GM18526 (cell line): ENCODE measurements around the gene GAPDHS.

Experiments
- POLR2A ChIP-seq: IDR thresholded peaks from 3 replicates; pipeline ENCODE4 v1.6.1; 2011; ENCODE audit not compliant: insufficient read length; ENCODE audit errors: extremely low read depth

Gene GAPDHS

DNA sequence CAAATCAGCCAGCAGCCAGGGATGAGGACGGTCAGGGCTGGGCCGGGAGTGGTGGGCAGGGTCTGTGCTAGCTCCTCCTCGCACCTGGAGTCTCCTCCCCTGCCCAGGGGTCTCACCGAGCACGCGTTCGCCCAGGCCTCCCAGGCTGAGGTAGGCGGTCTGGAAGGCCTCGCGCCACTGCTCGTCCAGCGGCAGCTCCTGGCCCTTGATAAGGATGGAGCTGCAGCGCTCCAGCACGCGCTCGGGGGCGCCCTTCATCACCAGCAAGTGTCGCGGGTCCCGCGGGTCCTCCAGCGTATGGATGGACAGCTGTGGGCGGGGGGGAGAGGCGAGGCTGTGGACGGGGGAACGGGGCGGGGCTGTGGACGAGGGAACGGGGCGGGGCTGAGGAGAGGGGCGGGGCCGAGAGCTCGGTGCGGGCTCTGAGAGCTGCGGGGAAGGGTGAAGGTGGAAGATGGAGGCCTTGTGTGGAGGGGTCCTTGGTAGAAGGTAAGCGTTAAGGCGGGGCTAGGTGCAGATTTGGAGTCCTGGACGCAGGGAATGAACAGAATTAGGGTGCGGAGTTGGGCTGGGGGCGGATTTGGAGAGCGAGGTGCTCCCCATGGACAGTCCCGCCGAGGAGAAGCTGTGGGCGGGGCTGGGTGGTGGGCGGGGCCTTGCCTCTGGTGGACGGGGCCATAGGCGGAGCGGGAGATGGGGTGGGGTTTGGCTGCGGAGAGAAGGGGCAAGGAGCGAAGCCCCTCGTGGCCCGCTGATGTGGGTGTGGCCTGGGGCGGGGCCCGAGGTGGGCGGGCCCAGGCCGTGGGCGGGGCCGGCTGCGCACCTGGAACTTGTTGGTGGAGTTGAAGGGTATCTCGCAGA, 24.5 kb downstream of the GAPDHS start:
- no peak for TF ChIP-seq POLR2A

DNA sequence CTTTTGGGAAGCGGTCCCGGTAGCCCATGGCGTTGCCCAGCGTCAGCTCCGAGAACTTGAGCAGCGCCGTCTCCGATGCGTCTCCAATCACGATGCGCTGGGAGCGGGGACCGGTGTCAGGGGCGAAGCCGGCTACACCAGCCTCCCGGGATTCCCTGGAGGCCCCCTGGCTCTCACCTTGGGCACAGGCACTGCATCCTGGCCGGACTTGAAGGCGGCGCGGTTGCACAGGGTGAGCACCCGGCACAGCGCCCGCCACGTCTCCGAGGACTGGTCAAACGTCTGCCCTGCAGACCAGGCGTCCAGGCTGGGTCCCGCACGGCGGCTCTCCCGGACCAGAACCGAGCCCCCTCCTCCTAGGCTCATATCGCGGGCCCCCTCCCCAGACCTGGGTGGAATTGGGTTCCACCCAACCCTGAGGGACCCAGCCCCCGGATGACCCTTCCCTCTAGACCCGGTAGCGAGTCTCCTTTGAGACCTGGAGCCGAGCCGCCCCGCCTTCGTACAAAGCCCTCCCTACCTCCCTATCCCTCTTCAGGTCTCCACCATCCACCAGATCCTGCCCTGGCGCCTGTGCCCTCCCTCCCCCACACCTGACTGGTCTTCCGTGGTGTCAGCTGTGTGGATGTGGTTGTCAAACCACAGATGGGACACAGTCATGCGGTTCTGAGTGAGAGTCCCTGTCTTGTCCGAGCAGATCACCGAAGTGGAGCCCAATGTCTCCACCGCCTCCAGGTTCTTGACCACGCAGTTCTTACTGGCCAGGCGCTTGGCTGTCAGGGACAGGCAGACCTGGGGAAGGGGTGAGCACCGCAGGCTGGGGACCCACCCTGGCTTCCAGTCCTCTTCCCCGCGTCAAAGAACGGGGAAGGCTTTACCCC, 25.4 kb downstream of the GAPDHS start:
- no peak for TF ChIP-seq POLR2A

DNA sequence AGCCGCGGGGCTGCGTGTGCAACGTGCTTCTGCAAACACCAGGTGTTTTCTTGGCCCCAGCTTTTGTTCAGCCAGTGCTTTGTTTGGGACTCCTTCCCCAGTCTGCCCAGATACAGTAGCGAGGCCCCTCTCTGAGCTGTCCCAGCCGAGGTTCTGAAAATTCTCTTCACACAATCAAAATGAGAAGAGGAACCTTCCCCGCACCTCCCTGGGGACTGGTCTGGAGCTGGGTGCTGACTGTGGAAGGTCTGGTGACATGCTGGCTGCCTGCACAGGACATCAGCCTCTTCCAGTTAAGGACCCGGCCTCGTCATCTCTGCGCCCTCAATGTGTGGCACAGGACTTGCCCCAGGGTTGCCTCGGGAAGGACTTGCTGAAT, 26.0 kb downstream of the GAPDHS start:
- no peak for TF ChIP-seq POLR2A

DNA sequence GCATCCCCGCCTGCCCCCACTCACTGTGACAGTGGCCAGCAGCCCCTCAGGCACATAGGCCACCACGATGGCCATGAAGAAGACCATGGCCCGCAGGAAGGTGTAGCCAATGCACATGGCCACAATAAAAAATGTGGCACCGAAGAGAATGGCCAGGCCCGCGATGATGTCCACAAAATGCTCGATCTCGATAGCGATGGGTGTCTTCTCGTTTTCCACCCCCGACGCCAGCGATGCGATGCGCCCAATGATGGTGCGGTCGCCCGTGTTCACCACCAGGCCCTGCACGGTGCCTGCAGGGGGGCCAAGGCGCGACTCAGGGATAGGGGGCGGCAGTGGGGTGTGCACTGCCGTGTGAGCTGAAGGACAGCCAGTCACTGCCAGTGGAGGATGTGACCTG, 26.5 kb downstream of the GAPDHS start:
- no peak for TF ChIP-seq POLR2A

DNA sequence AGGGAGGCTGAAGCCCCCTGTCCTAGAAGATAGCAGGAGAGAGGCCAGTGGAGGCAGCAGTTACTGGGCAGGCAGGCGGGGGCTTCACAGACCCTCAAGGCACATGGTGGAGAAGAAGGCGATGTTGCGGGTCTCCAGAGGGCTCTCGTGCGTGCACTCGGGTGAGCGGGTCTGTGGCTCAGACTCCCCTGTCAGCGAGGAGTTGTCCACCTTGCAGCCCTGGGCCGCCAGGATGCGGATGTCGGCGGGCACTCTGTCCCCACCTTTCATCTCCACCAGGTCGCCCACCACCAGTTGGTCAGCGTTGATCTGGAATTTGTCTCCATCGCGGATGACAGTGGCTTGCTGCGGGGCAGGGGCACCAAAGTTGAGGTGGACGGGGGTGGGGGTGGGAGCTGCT, 27.0 kb downstream of the GAPDHS start:
- no peak for TF ChIP-seq POLR2A

DNA sequence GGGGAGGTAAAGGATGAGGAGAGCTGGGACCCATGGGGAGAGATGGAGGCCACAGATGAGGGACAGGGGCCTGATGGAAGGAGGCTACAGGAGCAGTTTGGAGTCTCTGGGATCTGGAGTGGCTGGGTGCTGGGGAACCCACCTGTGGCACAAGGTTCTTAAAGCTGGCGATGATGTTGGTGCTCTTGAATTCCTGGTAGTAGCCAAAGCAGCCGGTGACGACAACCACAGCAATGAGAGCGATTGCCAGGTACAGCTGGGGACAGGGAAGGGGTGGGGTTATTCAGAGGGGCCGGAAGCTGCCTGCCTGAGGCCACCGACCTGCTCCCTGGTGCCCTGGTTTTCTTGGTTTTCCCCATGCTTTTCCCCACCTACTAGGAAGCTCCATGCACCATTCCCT, 27.4 kb downstream of the GAPDHS start:
- TF ChIP-seq POLR2A = no peak

DNA sequence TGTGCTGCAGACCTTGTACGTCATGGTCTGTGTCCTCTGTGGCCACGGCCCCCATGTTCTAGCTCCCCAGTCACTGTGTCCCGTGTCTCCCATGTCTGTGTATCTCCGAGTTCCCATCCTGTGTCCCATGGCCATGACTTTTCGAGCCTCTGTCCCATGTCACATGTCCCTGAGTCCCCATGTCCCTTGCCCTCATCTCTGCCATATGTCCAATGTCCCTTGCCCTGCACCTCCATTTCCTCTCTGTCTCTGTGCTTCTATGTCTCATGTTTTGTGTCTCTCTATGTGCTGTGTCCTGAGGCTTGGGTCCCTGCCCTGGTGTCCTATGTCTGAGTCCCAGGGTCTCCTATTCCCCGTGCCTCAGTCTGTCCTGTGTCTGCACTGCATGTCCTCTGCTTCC, 28.2 kb downstream of the GAPDHS start:
- TF ChIP-seq POLR2A = no peak

DNA sequence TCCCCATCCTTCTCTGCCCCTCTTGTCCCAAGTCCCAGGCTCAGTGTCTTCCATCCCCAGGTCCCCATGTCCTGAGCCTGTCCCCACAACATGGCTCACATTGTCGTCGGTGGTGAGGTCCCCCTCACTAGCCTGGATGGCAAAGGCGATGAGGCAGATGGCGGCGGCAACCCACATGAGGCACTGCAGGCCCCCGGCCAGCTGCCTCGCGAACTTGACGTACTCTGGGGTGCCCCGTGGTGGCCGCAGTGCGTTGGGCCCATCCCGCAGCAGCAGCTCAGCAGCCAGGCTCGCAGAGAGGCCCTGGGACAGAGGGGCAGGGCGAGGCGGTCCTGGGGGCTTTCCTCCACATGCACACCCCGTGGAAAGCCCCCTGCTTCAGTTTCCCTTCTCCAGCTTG, 29.1 kb downstream of the GAPDHS start:
- no peak for TF ChIP-seq POLR2A

DNA sequence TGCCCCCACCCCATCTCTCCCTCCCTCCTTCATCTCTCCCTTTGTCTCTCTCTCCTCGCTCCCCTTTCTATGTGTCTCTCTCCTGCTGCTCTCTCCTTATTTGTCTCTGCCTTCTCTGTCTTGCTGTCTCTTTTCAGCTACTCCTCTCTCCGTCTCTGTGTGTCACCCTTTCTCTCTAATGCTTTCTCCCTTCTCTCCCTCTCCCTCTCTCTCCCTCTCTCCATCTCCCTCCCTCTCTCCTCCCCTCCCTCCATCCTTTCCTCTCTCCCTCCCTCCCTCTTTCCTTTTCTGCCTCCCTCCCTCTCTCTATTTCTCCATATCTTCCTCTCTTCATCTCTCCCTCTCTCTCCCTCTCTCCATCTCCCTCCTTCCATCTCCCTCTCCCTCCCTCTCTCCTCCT, 29.5 kb downstream of the GAPDHS start:
- no peak for TF ChIP-seq POLR2A

DNA sequence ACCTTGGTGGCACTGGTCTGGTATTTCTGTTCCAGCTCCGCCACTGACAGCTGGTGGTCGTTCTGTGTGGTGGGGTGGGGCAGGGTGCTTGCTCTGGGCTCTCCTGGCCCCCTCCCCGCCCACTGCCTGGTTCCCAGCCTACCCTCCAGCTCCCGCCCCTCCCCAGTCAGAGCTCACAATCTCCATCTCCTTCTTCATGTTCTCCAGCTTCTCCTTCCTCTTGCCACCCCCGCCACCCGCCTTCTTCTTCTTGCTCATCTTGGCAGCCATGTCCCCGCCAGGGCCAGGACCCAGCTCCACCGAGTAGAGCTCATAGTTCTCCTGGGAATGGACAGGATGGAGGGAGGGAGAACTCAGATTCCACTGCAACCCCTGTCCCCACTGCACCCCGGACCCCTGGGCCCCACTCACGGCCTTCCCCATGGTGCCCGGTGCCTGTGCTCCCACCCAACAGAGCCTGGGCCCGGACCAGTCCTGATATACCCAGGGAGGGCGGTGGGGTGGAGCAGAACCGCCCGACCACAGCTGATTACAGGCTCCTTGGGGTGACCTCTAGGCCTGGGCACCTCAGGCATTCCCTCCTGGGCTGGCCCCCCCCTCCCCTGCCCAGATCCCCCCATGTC, 30.1 kb downstream of the GAPDHS start, which contains the start of gene ATP4A:
TSS of gene ATP4A (minus strand) at position 452 of the 623 bp plus-strand sequence. CDS start at position 423, 29 bp downstream.
- TF ChIP-seq POLR2A = no peak

DNA sequence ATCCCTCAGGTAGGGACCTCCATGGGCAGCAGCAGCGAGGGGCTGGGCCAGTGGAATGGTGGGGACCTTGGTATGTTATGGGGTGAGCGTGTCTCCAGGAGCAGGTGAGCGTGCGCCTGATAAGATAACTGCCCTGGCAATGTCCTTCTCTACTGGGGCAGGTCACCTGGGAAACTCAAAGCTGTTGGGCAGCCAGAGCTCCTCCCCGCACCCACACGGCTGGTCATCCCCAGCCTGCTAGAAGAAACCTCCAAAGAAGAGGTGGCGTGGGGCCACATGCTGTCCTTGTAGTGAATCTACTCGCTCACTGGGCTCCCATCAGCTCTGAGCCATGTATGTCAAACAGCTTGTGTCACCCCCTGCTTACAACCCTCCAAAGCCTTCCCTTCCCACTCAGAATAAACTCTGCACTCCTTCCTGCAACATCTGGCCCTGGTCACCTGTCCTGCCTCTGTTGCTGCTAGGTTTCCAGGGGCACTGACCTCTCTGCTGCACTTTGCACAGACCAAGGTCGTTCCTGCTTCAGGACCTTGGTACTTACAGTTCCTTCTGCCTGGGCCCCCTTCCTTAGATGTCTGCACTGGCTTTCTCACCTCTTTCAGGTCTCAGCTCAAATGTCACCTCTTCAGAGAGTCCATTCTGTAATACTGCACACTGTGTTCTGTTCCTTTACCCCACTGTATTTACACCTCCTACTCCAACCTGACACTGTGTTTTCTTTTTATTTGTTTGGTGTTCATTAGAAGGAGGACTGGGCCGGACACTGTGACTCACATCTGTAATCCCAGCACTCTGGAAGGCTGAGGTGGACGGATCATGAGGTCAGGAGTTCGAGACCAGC, 32.0 kb downstream of the GAPDHS start:
- no peak for TF ChIP-seq POLR2A

DNA sequence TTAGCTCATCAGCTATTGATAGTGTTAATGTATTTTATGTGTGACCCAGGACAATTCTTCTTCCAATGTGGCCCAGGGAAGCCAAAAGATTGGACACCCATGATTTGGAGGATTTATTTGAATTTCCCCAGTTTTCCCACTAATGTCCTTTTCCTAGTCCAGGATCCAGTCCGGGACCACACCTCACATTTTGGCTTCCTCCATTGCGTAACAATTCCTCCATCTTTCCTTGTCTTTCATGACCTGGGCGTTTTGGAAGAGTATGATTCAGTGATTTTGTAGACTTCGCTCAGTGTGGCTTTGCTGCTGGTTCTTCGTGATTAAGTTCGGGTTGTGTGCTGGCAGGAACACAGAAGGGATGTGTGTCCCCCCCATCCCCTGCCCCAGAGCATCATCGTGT, 33.5 kb downstream of the GAPDHS start:
- TF ChIP-seq POLR2A = no peak

DNA sequence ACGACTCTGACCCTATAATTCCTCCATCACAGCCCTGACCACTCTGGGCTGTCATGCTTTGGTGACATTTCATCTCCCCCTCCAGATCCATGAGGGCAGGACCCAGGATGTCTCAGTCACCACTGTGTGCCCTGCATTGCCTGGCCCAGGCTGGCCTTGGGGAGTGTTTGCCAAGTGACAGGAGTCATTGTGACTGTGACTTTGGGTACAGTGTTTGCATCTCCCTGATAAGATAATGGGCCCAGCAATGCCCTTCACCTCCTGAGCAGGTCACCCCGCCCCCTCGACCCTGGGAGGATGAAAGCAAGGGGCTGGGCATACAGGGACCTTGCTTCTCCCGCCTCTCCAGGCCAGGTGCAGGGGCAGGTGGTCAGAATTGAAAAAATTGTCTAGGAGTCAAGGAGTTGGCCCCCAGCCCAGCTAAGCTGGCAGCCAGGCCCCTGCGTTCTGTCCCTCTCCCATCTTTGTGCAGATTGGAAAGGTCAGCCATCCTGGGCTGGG, 36.1 kb downstream of the GAPDHS start:
- TF ChIP-seq POLR2A = no peak

DNA sequence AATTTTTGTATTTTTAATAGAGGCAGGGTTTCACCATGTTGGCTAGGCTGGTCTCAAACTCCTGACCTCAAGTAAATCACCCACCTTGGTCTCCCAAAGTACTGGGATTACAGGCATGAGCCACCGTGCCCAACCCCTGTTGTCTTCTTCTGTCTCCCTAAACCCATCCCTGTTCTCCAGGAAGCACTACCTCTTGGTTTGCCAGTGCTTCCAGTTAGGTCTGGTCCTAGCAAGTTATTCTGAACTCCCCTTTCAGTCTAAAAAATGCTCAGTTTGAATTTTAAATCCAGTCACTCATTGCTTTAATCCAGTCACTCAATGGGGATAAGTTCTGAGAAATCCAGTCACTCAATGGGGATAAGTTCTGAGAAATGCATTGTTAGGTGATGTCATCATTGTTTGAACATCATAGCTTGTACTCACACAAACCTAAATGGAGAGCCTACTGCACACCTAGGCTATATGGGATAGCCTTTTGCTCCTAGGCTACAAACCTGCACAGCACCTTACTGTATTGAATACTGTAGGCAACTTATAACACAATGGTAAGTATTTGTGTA, 38.2 kb downstream of the GAPDHS start:
- no peak for TF ChIP-seq POLR2A
